Erythroblast (primary cell): Measurements from ENCODE around the gene SLAMF6.

Source experiments
- GATA1 ChIP-seq: IDR thresholded peaks from 2 replicates; pipeline ENCODE4 v1.6.1; 2011; ENCODE audit warnings: low read depth, mild to moderate bottlenecking, control low read depth, low read length, moderate library complexity
- POLR2A ChIP-seq: IDR thresholded peaks from 2 replicates; pipeline ENCODE4 v1.6.1; 2011; ENCODE audit warnings: mild to moderate bottlenecking, low read length

- TF ChIP-seq POLR2A, result no peak
- no peak for TF ChIP-seq GATA1
These were observed 85.4 kb downstream of the SLAMF6 start for GRCh38 chr1:160437432-160438316.
